BLaER1 (cell line): Measurements from ENCODE around the gene DAPK2.

Experiments
- H3K27ac ChIP-seq: shearing (Covaris generic); formaldehyde crosslinking; 2 replicates; pipeline ENCODE4 v1.8.1; 2022
- H3K27me3 ChIP-seq: shearing (Covaris generic); formaldehyde crosslinking; 2 replicates; pipeline ENCODE4 v1.8.1; 2022
- H3K36me3 ChIP-seq: shearing (Covaris generic); formaldehyde crosslinking; 2 replicates; pipeline ENCODE4 v1.8.1; 2022
- H3K4me1 ChIP-seq: shearing (Covaris generic); formaldehyde crosslinking; 2 replicates; pipeline ENCODE4 v1.8.1; 2022
- H3K4me2 ChIP-seq: shearing (Covaris generic); formaldehyde crosslinking; 2 replicates; pipeline ENCODE4 v1.8.1; 2022
- H3K4me3 ChIP-seq: shearing (Covaris generic); formaldehyde crosslinking; 2 replicates; pipeline ENCODE4 v1.8.1; 2022
- H3K9ac ChIP-seq: shearing (Covaris generic); formaldehyde crosslinking; 2 replicates; pipeline ENCODE4 v1.8.1; 2022
- H3K9me3 ChIP-seq: shearing (Covaris generic); formaldehyde crosslinking; 2 replicates; pipeline ENCODE4 v1.8.1; 2022
- H4K20me1 ChIP-seq: shearing (Covaris generic); formaldehyde crosslinking; 2 replicates; pipeline ENCODE4 v1.8.1; 2022
- Cebpa-rat ChIP-seq: shearing (Covaris generic); IDR thresholded peaks from 2 replicates; pipeline ENCODE4 v1.8.1; 2022

The DAPK2 gene

DNA sequence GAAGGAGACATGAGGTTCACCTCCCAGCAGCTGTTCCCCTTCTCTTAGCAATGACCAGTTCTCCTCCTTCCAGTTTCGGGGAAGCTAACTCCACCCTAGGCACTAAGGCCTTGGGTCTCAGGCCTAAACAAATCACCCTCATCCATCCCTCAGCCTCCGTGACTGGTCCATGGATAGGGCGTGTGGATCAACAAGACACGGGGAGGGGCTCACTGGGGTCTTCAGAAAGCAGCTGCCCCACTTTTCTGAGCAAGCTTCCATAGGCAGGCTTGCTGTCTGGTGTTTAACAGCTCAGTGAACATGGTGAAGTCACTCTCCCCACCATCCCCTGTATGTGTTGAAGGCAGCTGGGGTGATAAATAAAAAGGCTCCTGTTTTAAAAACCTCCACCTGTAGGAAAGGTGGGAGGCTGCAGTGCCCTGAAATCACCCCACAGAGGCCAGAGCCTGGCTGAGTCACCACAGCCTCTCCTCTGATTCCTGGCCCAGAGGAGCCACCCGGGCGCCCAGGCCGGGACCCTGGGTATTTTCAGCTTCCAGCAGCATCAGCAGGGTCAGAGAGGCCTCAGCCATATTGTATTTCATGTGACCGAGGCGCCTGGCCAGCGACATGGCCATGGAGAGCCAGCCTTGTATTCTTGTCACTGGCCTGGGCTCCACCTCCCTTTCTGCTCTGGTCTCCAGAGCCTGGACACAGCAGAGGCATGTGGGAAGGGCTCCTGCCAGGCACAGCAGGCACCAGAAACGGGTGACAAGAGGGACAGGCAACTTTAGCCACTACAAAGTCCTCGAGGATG is 152.2 kb downstream of the DAPK2 start:
- no peak for TF ChIP-seq Cebpa-rat
- Histone ChIP-seq H3K4me3 (no peak overlapping the region), H3K36me3 (no peaks in the 10 kb centered on the region), H3K4me2 (peak overlapping the region; percentile 80), H4K20me1 (no peaks in the 10 kb centered on the region), H3K27ac (peak overlapping the region; percentile 66), H3K9ac (peak overlapping the region; percentile 21; the same call in 1 of the 2 replicates), H3K27me3 (no peaks in the 10 kb centered on the region), H3K9me3 (no peaks in the 10 kb centered on the region), H3K4me1 (peaks cover 74% of the 10 kb centered on the region)

DNA sequence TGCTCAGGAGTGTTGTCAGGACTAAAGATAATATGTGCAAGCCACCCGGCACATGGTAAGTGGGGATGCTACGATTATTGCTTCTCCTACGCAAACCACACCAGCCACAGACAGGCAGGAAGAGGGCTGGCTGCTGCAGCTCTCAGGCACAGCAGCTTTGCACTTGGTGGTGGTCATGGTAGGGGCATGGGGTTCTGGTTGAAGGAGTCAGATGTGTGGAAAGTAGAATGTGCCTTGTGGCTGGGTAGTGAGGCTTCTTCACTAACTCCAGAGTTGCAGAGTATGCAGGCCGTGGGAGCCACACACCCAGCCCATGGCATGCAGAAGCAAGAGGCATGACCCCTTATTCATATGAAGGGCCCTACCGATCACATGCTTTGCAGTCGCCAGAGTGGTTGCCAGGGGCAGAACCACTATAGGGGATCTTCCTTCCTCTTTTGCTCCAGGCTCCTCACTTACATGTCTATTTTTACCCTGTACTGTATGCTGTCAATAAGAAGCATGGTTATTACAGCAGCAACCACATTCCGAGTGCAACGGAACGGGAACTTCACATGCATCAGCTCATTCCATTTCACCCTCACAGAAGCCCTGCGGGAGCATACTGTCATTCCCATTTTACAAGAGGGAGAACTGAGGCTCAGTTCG is 153.4 kb downstream of the DAPK2 start:
- no peak for TF ChIP-seq Cebpa-rat
- peaks cover 71% of the 10 kb centered on the region for H3K4me1 ChIP-seq
- H4K20me1 ChIP-seq: no peaks in the 10 kb centered on the region
- H3K9ac ChIP-seq: peak overlapping the region; percentile 7; the same call in 1 of the 2 replicates
- H3K9me3 ChIP-seq: no peaks in the 10 kb centered on the region
- peak overlapping the region; percentile 66 for H3K27ac ChIP-seq
- no peaks in the 10 kb centered on the region for H3K36me3 ChIP-seq
- no peaks in the 10 kb centered on the region for H3K27me3 ChIP-seq
- peak overlapping the region; percentile 15; the same call in 1 of the 2 replicates for H3K4me3 ChIP-seq
- H3K4me2 ChIP-seq: peak overlapping the region; percentile 80

DNA sequence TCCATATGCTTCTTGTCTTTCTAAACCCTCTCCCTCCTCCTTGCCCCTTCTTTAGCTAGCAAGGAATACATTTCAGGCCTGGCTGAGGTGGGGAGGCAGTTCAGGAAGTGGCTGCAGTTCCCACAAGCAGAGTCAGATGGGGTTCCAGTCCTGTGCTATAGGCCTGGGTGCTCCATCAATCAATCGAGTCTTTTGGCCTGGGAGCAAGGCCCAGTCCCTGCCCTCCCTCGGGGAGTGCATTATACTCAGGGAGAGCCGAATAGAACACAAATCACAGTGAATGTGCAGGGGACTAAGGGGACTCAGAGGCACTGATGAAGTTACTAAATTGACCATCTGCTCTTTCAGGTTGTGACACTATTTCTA is 154.5 kb downstream of the DAPK2 start:
- TF ChIP-seq Cebpa-rat: no peak
- Histone ChIP-seq H3K27ac (peak overlapping the region; percentile 47), H3K9me3 (no peaks in the 10 kb centered on the region), H3K36me3 (no peaks in the 10 kb centered on the region), H3K4me3 (no peak overlapping the region), H4K20me1 (no peaks in the 10 kb centered on the region), H3K4me2 (peak overlapping the region; percentile 80), H3K4me1 (peaks cover 68% of the 10 kb centered on the region), H3K27me3 (no peaks in the 10 kb centered on the region), H3K9ac (no peak overlapping the region)

DNA sequence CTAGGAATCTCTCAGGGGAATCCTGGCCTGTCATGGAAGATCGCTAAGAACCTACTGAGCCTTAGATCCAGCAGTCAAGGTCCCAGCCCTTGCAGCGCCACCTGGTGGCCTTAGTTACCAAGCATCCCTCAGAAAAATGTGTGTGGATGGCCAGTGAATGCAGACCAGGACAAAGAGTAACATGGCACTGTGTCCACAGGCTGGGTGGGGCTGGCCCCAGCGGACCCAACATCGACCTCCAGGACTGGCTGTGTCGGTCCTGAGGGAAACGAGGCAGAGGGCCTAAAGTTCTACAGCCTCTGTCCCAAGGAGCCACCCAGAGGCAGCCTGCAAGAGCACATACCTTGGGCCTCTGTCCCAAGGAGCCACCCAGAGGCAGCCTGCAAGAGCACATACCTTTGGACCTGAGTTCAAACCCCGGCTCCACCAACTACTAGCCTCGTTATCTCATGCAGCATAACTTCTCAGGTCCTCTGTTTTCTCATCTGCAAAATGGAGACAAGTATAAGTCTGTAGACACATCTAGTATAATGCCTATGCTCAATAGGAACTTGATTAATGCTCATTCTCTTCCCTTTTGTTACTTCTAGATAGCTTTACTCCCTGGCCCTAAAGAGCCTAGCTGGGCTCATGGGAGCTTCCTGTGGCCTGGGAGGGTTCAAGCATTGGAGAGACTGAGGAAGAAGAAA is 155.1 kb downstream of the DAPK2 start:
- no peak overlapping the region for H3K4me3 ChIP-seq
- no peak overlapping the region for H3K9ac ChIP-seq
- H3K36me3 ChIP-seq: no peaks in the 10 kb centered on the region
- peak overlapping the region; percentile 47 for H3K27ac ChIP-seq
- no peaks in the 10 kb centered on the region for H3K27me3 ChIP-seq
- no peaks in the 10 kb centered on the region for H4K20me1 ChIP-seq
- no peaks in the 10 kb centered on the region for H3K9me3 ChIP-seq
- H3K4me1 ChIP-seq: peaks cover 63% of the 10 kb centered on the region
- H3K4me2 ChIP-seq: peak overlapping the region; percentile 80
- no peak for TF ChIP-seq Cebpa-rat

DNA sequence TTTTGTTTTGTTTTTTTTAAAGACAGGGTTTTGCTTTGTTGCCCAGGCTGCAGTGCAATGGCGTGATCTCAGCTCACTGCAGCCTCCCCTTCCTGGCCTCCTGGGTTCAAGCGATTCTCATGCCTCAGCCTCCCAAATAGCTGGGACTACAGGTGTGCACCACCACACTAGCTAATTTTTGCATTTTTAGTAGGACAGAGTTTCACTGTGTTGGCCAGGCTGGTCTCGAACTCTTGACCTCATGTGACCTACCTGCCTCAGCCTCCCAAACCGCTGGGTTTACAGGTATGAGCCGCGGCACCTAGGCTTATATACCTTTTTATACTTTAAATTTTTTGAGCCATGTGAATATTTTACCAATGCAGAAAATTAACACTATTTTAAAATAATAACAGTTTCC is 155.7 kb downstream of the DAPK2 start:
- no peaks in the 10 kb centered on the region for H4K20me1 ChIP-seq
- H3K9ac ChIP-seq: no peak overlapping the region
- H3K27me3 ChIP-seq: no peaks in the 10 kb centered on the region
- peaks cover 57% of the 10 kb centered on the region for H3K4me1 ChIP-seq
- no peak overlapping the region for H3K4me3 ChIP-seq
- no peak overlapping the region for H3K4me2 ChIP-seq
- TF ChIP-seq Cebpa-rat: no peak
- H3K36me3 ChIP-seq: no peaks in the 10 kb centered on the region
- no peaks in the 10 kb centered on the region for H3K9me3 ChIP-seq
- no peak overlapping the region for H3K27ac ChIP-seq

DNA sequence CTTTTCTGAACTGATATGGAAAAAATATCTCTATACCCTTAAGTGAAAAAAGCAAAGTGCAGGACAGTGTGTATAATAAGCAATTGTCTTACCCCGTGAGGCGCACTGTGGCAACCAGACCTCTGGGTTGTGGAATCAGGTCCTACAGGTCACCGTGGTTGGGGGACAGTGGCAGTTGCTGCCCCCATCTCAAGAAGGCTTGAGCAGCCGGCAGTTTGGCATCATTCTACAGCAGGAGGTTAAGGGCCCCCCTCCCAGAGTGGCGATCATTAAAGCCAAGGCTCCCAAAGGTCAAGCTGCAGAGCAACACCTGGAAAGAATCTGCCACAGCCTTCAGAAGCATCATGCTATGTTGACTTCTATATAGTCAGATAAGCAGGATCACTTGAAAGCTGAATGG is 156.5 kb downstream of the DAPK2 start:
- no peak overlapping the region for H3K27ac ChIP-seq
- H3K9me3 ChIP-seq: no peaks in the 10 kb centered on the region
- no peak overlapping the region for H3K4me2 ChIP-seq
- H3K9ac ChIP-seq: no peak overlapping the region
- no peak for TF ChIP-seq Cebpa-rat
- H3K27me3 ChIP-seq: no peaks in the 10 kb centered on the region
- H3K4me1 ChIP-seq: peaks cover 49% of the 10 kb centered on the region
- no peaks in the 10 kb centered on the region for H4K20me1 ChIP-seq
- H3K36me3 ChIP-seq: no peaks in the 10 kb centered on the region
- H3K4me3 ChIP-seq: no peak overlapping the region

DNA sequence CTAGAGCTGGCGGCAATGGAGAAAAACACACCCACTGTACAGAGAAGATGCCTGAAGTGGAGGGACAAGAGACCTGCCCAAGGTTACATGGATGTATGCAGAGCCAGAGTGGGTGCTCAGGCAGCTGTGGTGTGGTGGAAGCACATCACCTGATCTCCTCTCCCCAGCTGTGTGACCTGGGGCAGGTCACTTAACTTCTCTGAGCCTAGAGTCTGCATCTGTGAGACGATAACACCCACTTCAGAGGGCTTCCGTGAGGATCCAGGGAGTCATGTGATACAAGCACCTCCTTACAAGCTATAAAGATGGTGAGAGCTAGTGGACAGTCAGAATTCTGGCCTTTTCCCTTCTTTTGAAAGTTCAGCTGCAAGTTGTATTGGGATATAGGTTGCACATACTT is 157.5 kb downstream of the DAPK2 start:
- no peak overlapping the region for H3K27ac ChIP-seq
- H3K27me3 ChIP-seq: no peaks in the 10 kb centered on the region
- no peaks in the 10 kb centered on the region for H3K36me3 ChIP-seq
- peaks cover 39% of the 10 kb centered on the region for H3K4me1 ChIP-seq
- no peaks in the 10 kb centered on the region for H4K20me1 ChIP-seq
- no peak for TF ChIP-seq Cebpa-rat
- no peak overlapping the region for H3K9ac ChIP-seq
- H3K4me2 ChIP-seq: no peak overlapping the region
- no peak overlapping the region for H3K4me3 ChIP-seq
- no peaks in the 10 kb centered on the region for H3K9me3 ChIP-seq

DNA sequence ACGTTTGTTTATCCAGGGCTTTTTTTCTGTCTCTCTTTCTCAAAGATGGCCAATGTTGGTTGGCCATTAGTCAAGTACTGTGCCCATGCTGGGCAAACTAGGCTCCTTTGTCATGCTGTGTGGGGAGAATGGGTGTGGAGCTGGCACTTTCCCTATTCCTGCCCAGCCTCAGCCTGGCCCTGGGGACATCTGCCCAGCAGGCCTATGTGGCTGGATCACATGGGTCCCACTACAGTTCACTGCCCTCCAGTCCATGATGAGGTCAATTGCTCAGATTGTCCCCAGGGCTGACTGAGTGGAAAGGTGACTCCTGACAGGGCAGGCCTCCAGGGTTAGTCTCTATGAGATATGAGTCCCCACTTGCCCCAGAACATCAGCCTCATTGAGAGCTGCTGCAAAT is 158.1 kb downstream of the DAPK2 start:
- no peak overlapping the region for H3K4me3 ChIP-seq
- no peak overlapping the region; the same call in 1 of the 2 replicates for H3K4me2 ChIP-seq
- H4K20me1 ChIP-seq: no peaks in the 10 kb centered on the region
- H3K27ac ChIP-seq: no peak overlapping the region
- no peak for TF ChIP-seq Cebpa-rat
- no peaks in the 10 kb centered on the region for H3K9me3 ChIP-seq
- H3K9ac ChIP-seq: no peak overlapping the region
- no peaks in the 10 kb centered on the region for H3K36me3 ChIP-seq
- H3K27me3 ChIP-seq: no peaks in the 10 kb centered on the region
- H3K4me1 ChIP-seq: peaks cover 32% of the 10 kb centered on the region

DNA sequence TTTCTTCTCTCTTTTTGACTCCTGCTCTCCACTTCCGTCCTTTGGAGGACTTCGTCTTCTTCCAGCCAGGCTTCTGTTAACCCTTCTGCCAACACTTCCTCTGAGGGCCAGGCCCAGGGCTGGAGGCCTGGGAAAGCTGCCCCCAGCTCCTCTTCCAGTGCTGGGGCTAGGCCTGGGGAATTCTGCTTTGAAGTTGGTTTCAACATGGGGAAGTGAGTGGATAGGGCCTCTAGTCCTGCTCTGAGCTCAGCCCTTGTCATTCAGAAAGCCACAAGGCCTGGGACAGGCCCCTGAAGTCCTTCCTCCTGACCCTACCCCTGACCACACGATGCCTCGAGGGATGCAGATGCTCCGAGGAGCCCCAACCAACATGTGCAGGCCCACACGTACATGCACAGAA is 158.7 kb downstream of the DAPK2 start:
- Histone ChIP-seq H3K36me3 (no peaks in the 10 kb centered on the region), H4K20me1 (no peaks in the 10 kb centered on the region), H3K4me1 (peaks cover 29% of the 10 kb centered on the region), H3K9me3 (no peaks in the 10 kb centered on the region), H3K9ac (no peak overlapping the region), H3K27ac (no peak overlapping the region), H3K27me3 (no peaks in the 10 kb centered on the region), H3K4me2 (peak overlapping the region; percentile 39), H3K4me3 (no peak overlapping the region)
- no peak for TF ChIP-seq Cebpa-rat

DNA sequence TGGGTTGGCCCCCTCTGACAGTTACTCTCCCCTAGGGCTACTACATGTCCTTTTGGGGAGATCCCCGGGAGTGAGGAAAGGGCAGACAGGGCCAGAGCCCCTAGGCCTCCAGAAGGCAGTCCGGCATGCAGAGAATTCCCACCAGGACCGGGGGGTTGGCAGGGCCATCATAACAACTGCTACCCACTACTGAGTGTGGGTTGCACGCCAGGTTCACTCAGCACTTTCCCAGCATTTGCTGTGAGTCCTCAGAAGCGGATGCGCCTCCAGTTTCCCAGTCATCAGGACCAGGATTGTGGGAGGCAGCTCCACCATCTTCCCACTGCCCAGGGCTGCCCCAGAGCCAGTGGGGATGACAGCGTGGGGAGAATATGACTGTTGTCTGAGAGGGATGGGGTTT is 161.3 kb downstream of the DAPK2 start:
- Histone ChIP-seq H4K20me1 (no peaks in the 10 kb centered on the region), H3K36me3 (no peaks in the 10 kb centered on the region), H3K9ac (no peak overlapping the region), H3K27ac (no peak overlapping the region), H3K4me2 (no peak overlapping the region), H3K4me1 (peaks cover 39% of the 10 kb centered on the region), H3K4me3 (no peak overlapping the region), H3K9me3 (no peaks in the 10 kb centered on the region), H3K27me3 (no peaks in the 10 kb centered on the region)
- no peak for TF ChIP-seq Cebpa-rat
